ENCODE results near the gene SLC7A1. TPM values are rescaled to one million over a fixed set of nuclear protein-coding genes. Genes with fewer than 3 reads are reported as not detected.
A peak's percentile ranks its signal among the peaks of the same experiment; 100 is the strongest.

The SLC7A1 gene
- total and polyA plus RNA-seq, 3 experiments from 2014 or later: 7.2 to 161 (median 152) TPM

DNA sequence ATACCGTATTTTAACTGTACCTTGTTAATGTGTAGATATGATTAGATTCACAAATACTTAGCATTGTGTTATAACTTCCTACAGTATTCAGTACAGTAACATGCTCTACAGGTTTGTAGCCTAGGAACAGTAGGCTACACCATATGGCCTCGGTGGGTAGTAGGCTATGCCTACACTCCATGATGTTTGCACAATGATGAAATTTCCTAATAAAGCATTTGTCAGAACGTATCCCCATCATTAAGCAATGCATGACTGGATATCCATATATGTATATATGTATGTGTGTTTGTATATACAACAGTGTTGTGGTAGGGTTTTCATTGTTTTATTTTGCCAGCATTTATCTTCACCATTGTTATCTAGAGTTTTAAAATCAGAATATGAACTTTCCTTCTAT is 119.4 kb downstream of the SLC7A1 start:
- Mint-ChIP-seq H3K36me3 (no peaks in the 10 kb centered on the region), H3K27me3 (peaks cover 10 to 25% of the 10 kb centered on the region in 2 donors), H3K27ac (no peak overlapping the region), H3K4me3 (no peak overlapping the region), H3K9me3 (no peaks in the 10 kb centered on the region), H3K4me1 (peaks cover 3 to 14% (median 4%) of the 10 kb centered on the region in 3 donors)
- CTCF ChIA-PET: no interaction called here
- no peak for DNase-seq
- no peaks in the 10 kb centered on the region for H3K4me1 ChIP-seq (ENCODE audit: insufficient read depth, low read length)
- no peaks in the 10 kb centered on the region for H3K9me3 ChIP-seq (ENCODE audit: low read length)
- H3K4me3 ChIP-seq (ENCODE audit: low read length): no peak overlapping the region
- H3K36me3 ChIP-seq (ENCODE audit: insufficient read depth, low read length): no peaks in the 10 kb centered on the region
- no peak overlapping the region for H3K27ac ChIP-seq (ENCODE audit: low read depth, low read length)
- H3K27me3 ChIP-seq (ENCODE audit: insufficient read depth, low read length, poor library complexity, severe bottlenecking): no peaks in the 10 kb centered on the region
- POLR2A ChIA-PET: no interaction called here

DNA sequence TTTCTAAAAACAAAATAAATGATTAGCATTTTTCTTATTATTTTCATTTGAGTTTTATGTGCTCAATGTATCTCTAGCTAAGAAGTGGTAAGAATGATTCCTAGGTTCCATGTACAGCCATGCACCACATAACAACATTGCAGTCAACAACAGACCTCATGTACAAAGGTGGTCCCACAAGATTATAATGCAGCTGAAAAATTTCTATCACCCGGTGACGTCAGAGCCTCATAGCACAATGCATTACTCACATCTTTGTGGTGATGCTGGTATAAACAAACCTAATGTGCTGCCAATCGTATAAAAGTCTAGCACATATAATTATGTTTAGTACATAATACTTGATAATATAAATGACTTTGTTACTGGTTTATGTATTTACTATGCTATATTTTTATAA is 120.5 kb downstream of the SLC7A1 start:
- H3K4me3 ChIP-seq (ENCODE audit: low read length): no peak overlapping the region
- H3K27ac ChIP-seq (ENCODE audit: low read depth, low read length): no peak overlapping the region
- Mint-ChIP-seq H3K27ac (no peak overlapping the region), H3K27me3 (peaks cover 14 to 20% of the 10 kb centered on the region in 2 donors), H3K9me3 (no peaks in the 10 kb centered on the region), H3K36me3 (peaks cover 0 to 2% (median 0%) of the 10 kb centered on the region in 3 donors), H3K4me1 (peaks cover 3 to 14% (median 4%) of the 10 kb centered on the region in 3 donors), H3K4me3 (no peak overlapping the region)
- H3K36me3 ChIP-seq (ENCODE audit: insufficient read depth, low read length): no peaks in the 10 kb centered on the region
- no peaks in the 10 kb centered on the region for H3K9me3 ChIP-seq (ENCODE audit: low read length)
- POLR2A ChIA-PET: no interaction called here
- no peaks in the 10 kb centered on the region for H3K27me3 ChIP-seq (ENCODE audit: insufficient read depth, low read length, poor library complexity, severe bottlenecking)
- no peaks in the 10 kb centered on the region for H3K4me1 ChIP-seq (ENCODE audit: insufficient read depth, low read length)
- DNase-seq: no peak
- CTCF ChIA-PET: no interaction called here

DNA sequence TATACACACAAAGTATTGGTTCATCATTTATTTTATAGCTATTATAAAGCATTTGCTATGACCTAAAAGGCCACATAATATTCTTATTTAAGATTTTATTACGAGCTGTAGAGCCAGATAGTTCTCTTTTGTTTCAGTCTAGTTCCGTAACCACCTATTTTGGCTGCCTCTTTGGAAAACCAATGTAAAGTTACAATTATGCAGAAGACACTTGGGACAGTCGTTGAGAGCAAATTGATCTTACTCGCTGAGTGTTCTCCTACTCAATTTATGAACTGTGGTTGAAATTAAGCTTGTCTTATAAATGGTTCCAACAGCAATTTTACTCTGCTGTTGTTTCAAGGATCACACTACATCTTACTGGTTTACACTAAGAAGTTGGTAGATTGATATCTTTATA is 122.3 kb downstream of the SLC7A1 start:
- ChIA-PET CTCF (interaction anchor here (1.0 kb wide), 1 partner anchor 25 kb away, joined by 3 read pairs; no protein-coding TSS in a partner anchor), POLR2A (no interaction called here)
- Mint-ChIP-seq H3K4me3 (no peak overlapping the region), H3K27ac (no peak overlapping the region), H3K36me3 (peaks cover 0 to 2% (median 0%) of the 10 kb centered on the region in 3 donors), H3K9me3 (no peaks in the 10 kb centered on the region), H3K4me1 (peaks cover 3 to 14% (median 4%) of the 10 kb centered on the region in 3 donors), H3K27me3 (peaks cover 11% of the 10 kb centered on the region in 2 donors)
- Histone ChIP-seq H3K36me3 (ENCODE audit: insufficient read depth, low read length) (no peaks in the 10 kb centered on the region), H3K27me3 (ENCODE audit: insufficient read depth, low read length, poor library complexity, severe bottlenecking) (no peaks in the 10 kb centered on the region), H3K4me3 (ENCODE audit: low read length) (no peak overlapping the region), H3K27ac (ENCODE audit: low read depth, low read length) (no peak overlapping the region), H3K9me3 (ENCODE audit: low read length) (no peaks in the 10 kb centered on the region), H3K4me1 (ENCODE audit: insufficient read depth, low read length) (no peaks in the 10 kb centered on the region)
- DNase-seq: no peak

DNA sequence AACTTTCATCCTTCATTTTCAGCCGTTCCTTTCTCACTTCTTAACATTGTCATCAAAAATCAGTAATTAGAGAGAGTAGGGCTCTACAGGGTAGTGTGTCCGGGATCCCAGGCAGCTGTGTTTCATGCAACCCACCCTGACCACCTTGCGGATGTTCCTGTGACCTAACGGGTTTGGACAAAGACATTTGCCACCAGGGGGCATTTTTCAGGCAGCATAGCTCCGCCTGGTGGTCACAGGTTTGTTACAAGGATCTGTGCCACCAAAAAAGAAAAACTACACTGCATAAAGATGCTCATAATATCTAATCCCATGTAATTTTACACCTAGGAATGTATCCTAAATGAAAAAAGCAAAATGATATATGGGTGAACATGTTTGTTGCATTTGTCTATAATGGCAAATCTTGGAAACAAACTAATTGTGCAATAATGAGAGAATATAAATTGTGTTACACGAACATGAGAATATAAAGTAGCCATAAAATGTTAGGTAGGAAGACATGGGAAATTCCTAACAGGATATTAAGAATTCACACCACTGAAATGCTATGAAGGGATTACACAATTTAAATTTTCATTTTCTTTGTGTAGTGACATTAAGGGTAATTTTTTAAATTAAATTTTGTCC is 123.0 kb downstream of the SLC7A1 start:
- Histone ChIP-seq H3K9me3 (ENCODE audit: low read length) (no peaks in the 10 kb centered on the region), H3K4me3 (ENCODE audit: low read length) (no peak overlapping the region), H3K27me3 (ENCODE audit: insufficient read depth, low read length, poor library complexity, severe bottlenecking) (no peaks in the 10 kb centered on the region), H3K27ac (ENCODE audit: low read depth, low read length) (no peak overlapping the region), H3K4me1 (ENCODE audit: insufficient read depth, low read length) (no peaks in the 10 kb centered on the region), H3K36me3 (ENCODE audit: insufficient read depth, low read length) (no peaks in the 10 kb centered on the region)
- Mint-ChIP-seq H3K9me3 (no peaks in the 10 kb centered on the region), H3K27ac (no peak overlapping the region), H3K4me1 (peaks cover 3 to 14% (median 4%) of the 10 kb centered on the region in 3 donors), H3K4me3 (peak overlapping the region in 1 of 7 donors; percentile 23), H3K36me3 (peaks cover 0 to 2% (median 0%) of the 10 kb centered on the region in 3 donors), H3K27me3 (peaks cover 7 to 11% of the 10 kb centered on the region in 2 donors)
- ChIA-PET POLR2A (no interaction called here), CTCF (interaction anchor here (1.1 kb wide), 5 partner anchors 9 to 73 kb away, joined by 3 to 4 read pairs (median 4); no protein-coding TSS in a partner anchor)
- DNase-seq: peak in 4 of 5 donors; percentile 6 to 12 (median 8)

DNA sequence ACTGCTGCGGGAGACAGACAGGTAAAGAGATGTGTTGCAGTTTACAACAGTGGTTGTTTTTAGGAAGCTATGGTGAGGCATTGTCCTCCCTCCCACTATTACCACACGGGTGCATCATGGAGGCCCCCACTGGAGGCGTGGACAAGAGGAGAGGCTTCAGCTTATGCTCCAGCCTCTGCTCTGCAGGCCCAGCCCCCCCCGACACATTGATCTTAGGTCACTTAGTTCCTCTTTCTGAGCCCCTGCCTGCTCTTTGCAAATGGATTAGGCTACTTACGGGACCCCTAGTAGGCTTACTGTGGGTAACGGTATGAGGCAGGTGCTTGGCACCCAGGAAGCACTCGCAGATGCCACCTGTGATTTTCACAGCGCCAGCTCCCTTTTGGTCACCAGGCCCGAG is 123.9 kb downstream of the SLC7A1 start:
- ChIA-PET CTCF (interaction anchor here (1.1 kb wide), 5 partner anchors 8 to 74 kb away, joined by 3 to 4 read pairs (median 4); no protein-coding TSS in a partner anchor), POLR2A (no interaction called here)
- H3K4me3 ChIP-seq (ENCODE audit: low read length): no peak overlapping the region
- Mint-ChIP-seq H3K36me3 (peaks cover 0 to 2% (median 0%) of the 10 kb centered on the region in 3 donors), H3K9me3 (no peaks in the 10 kb centered on the region), H3K4me1 (peaks cover 3 to 14% (median 4%) of the 10 kb centered on the region in 3 donors), H3K4me3 (no peak overlapping the region), H3K27me3 (peaks cover 3 to 8% of the 10 kb centered on the region in 2 donors), H3K27ac (no peak overlapping the region)
- H3K9me3 ChIP-seq (ENCODE audit: low read length): no peaks in the 10 kb centered on the region
- no peaks in the 10 kb centered on the region for H3K27me3 ChIP-seq (ENCODE audit: insufficient read depth, low read length, poor library complexity, severe bottlenecking)
- H3K4me1 ChIP-seq (ENCODE audit: insufficient read depth, low read length): no peaks in the 10 kb centered on the region
- DNase-seq: no peak
- H3K36me3 ChIP-seq (ENCODE audit: insufficient read depth, low read length): no peaks in the 10 kb centered on the region
- no peak overlapping the region for H3K27ac ChIP-seq (ENCODE audit: low read depth, low read length)

DNA sequence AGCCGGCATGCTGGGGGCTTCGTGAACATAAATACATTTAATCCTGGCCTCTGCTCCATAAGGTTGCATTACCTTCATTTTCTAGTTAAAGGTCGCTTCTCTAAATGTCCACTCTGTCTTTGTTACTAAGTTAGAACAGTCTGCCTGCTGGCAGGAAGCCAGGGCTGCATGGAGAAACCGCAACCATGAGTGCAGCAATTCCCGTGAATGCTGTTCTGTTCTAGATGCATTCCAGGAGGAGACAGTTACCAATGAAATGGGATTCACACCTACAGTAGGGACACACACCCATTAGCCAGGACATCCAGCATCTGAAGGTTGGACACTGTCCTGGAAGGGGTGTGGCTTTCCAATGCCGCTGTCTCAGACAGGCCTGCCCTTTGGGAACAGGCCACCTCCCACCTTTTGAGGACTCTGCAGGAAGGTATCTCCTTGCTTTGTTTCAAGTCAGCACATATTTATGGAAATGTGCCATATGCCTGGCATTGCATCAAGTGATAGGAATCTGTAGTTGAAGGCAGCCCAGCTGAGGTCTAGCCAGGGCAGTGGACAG is 129.7 kb downstream of the SLC7A1 start:
- no peak overlapping the region for H3K4me3 ChIP-seq (ENCODE audit: low read length)
- no peak overlapping the region for H3K27ac Mint-ChIP-seq
- H3K4me1 ChIP-seq (ENCODE audit: insufficient read depth, low read length): no peaks in the 10 kb centered on the region
- ChIA-PET CTCF (no interaction called here), POLR2A (no interaction called here)
- DNase-seq: no peak
- H3K36me3 ChIP-seq (ENCODE audit: insufficient read depth, low read length): no peaks in the 10 kb centered on the region
- H3K27ac ChIP-seq (ENCODE audit: low read depth, low read length): no peak overlapping the region
- H3K36me3 Mint-ChIP-seq: peaks cover 0 to 2% (median 0%) of the 10 kb centered on the region in 3 donors
- H3K4me1 Mint-ChIP-seq: no peaks in the 10 kb centered on the region
- H3K9me3 ChIP-seq (ENCODE audit: low read length): no peaks in the 10 kb centered on the region
- H3K9me3 Mint-ChIP-seq: no peaks in the 10 kb centered on the region
- H3K27me3 Mint-ChIP-seq: peaks cover 3 to 7% of the 10 kb centered on the region in 2 donors
- no peak overlapping the region for H3K4me3 Mint-ChIP-seq
- no peaks in the 10 kb centered on the region for H3K27me3 ChIP-seq (ENCODE audit: insufficient read depth, low read length, poor library complexity, severe bottlenecking)

DNA sequence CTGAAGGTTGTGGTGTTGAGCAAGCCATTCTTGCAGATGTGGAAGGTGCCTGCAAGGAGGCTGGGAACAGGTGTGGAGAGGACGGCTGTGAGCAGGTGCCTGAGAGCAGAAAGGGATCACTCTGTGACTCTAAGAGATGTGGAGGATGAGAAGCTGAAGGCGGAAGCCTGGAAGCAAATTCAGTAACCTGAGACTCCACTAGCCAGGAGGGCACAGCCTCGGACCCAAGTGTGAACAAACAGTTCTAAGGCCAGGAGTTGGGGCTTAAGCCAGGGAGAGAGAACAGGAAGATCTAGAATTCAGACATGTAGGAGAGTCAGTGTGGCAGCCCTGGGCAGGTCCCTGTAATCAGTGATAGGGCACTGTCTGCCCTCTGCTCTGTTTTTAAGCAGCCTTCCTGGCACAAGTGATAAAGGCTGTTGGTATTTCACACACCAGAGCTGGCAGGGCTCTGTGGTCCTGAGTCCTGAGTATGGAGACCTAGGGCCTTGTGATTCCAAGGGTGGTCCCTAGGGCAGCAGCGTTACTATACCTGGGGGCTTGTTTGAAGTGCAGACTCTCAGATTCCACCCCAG is 131.3 kb downstream of the SLC7A1 start:
- H3K4me3 Mint-ChIP-seq: no peak overlapping the region
- Histone ChIP-seq H3K36me3 (ENCODE audit: insufficient read depth, low read length) (no peaks in the 10 kb centered on the region), H3K4me1 (ENCODE audit: insufficient read depth, low read length) (no peaks in the 10 kb centered on the region), H3K4me3 (ENCODE audit: low read length) (no peak overlapping the region), H3K27ac (ENCODE audit: low read depth, low read length) (no peak overlapping the region), H3K9me3 (ENCODE audit: low read length) (no peaks in the 10 kb centered on the region), H3K27me3 (ENCODE audit: insufficient read depth, low read length, poor library complexity, severe bottlenecking) (no peaks in the 10 kb centered on the region)
- H3K36me3 Mint-ChIP-seq: no peaks in the 10 kb centered on the region
- H3K27me3 Mint-ChIP-seq: peaks cover 4 to 12% of the 10 kb centered on the region in 2 donors
- no peaks in the 10 kb centered on the region for H3K9me3 Mint-ChIP-seq
- DNase-seq: no peak
- CTCF ChIA-PET: interaction anchor here (1.4 kb wide), 1 partner anchor 8 kb away, joined by 3 read pairs; no protein-coding TSS in a partner anchor
- POLR2A ChIA-PET: no interaction called here
- no peak overlapping the region for H3K27ac Mint-ChIP-seq
- no peaks in the 10 kb centered on the region for H3K4me1 Mint-ChIP-seq

DNA sequence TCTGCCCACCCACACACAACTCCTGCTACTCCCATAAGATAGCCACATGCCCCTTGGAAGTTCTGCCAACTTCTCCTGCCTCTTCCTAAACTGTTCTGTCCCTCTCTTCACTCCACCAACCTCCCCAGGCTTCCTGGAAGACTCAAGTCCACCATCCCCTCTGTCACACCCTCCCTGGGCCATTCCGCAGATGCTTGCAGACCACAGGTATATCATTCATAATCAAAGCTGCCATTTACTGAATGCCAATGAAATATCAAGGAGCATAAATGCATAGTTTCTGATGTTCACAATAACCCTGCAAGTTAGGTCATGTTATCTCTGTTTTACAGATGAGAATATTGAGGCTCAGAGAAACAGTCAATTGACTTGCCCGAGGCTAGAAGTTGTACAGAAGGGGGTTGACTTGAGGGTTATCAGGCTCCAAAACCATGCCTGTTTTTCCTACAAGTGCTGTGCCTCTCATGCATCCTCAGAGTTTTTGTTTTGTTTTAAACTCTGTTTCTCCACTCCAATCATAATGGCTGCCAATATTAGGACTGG is 135.6 kb downstream of the SLC7A1 start:
- CTCF ChIA-PET: interaction anchor here (1.2 kb wide), 1 partner anchor 12 kb away, joined by 4 read pairs; no protein-coding TSS in a partner anchor
- POLR2A ChIA-PET: no interaction called here
- Histone ChIP-seq H3K27me3 (ENCODE audit: insufficient read depth, low read length, poor library complexity, severe bottlenecking) (no peaks in the 10 kb centered on the region), H3K9me3 (ENCODE audit: low read length) (no peaks in the 10 kb centered on the region), H3K27ac (ENCODE audit: low read depth, low read length) (no peak overlapping the region), H3K4me3 (ENCODE audit: low read length) (no peak overlapping the region), H3K4me1 (ENCODE audit: insufficient read depth, low read length) (no peaks in the 10 kb centered on the region), H3K36me3 (ENCODE audit: insufficient read depth, low read length) (no peaks in the 10 kb centered on the region)
- Mint-ChIP-seq H3K4me3 (no peak overlapping the region), H3K27me3 (peaks cover 6 to 23% of the 10 kb centered on the region in 2 donors), H3K9me3 (no peaks in the 10 kb centered on the region), H3K36me3 (no peaks in the 10 kb centered on the region), H3K27ac (no peak overlapping the region), H3K4me1 (no peaks in the 10 kb centered on the region)
- DNase-seq: no peak

Measured in CD8-positive, alpha-beta memory T cell (primary cell).